HepG2 (cell line): ENCODE results near the gene MORN1. TPM values are rescaled to one million over a fixed set of nuclear protein-coding genes. Genes with fewer than 3 reads are reported as not detected.

Source experiments
- ATAC-seq: fragments of 200-7000 bp; cut with Tn5 transposase; 3 replicates; pipeline ENCODE4 v1.9.1; 2020; ENCODE audit warnings: mild to moderate bottlenecking, moderate library complexity
- BruUV-seq: library from RNA; stranded (reverse); fragments of 400-500 nt; replicated peaks from 2 replicates; lab custom pipeline; 2021; lab: Mats Ljungman, UMichigan
- CTCF ChIA-PET: fragments of 300-600 bp; formaldehyde crosslinking; extraction: SDS; loops from one replicate; lab custom pipeline; 2021; ENCODE audit warnings: low total read pairs, inconsistent platforms, low intra/inter-chr PET ratio; lab: Yijun Ruan, JAX
- POLR2A ChIA-PET: fragments of 350-600 bp; sonication (Branson Sonifier 250); formaldehyde crosslinking; loops from one replicate; lab custom pipeline; 2020; ENCODE audit warnings: antibody characterized with exemption, inconsistent platforms; lab: Yijun Ruan, JAX
- DNase-seq: peaks from one replicate; pipeline ENCODE4 v3.0.0-alpha.2; 2015; ENCODE audit warnings: low spot score
- FAIRE-seq: peaks from 3 replicates; lab custom pipeline; 2011; peaks lifted over from hg19 to GRCh38; lab: Jason Lieb, UNC
- H2AFZ ChIP-seq: one replicate; pipeline ENCODE4 v1.6.1; 2011; ENCODE audit warnings: low read length, inconsistent platforms
- H3K27ac ChIP-seq: fragments of 300-600 bp; 3 replicates; pipeline ENCODE4 v1.8.0; 2011; ENCODE audit warnings: mixed run types, mild to moderate bottlenecking, mixed read lengths, low read length, inconsistent platforms; ENCODE audit not compliant: insufficient read depth; ENCODE audit errors: extremely low read length
- H3K27me3 ChIP-seq, 2 experiments: fragments of 200-600 bp in 1 of 2; 2 replicates in 1 of 2; 3 replicates in 1 of 2; pipeline versions ENCODE4 v1.6.0 to v1.8.0; 2011; ENCODE audit warnings: low read length in 2 of 2, mild to moderate bottlenecking in 2 of 2, moderate library complexity in 2 of 2, inconsistent platforms in 1 of 2; ENCODE audit not compliant: insufficient read depth in 2 of 2, control insufficient read depth in 1 of 2
- H3K36me3 ChIP-seq, 2 experiments: fragments of 200-600 bp in 1 of 2; replicated peaks in 1 of 2; 2 replicates in 1 of 2; 3 replicates in 1 of 2; pipeline versions ENCODE4 v1.5.1 to v1.8.0; 2011; ENCODE audit warnings: low read length in 2 of 2, inconsistent platforms in 1 of 2; ENCODE audit not compliant: insufficient read depth in 2 of 2, control insufficient read depth in 1 of 2
- H3K4me1 ChIP-seq: 2 replicates; pipeline ENCODE4 v1.5.1; 2012; ENCODE audit warnings: low read length, inconsistent platforms; ENCODE audit not compliant: insufficient read depth
- H3K4me2 ChIP-seq: 2 replicates; pipeline ENCODE4 v1.6.0; 2011; ENCODE audit warnings: low read depth, low read length, inconsistent platforms
- H3K4me3 ChIP-seq, 3 experiments: fragments of 200-600 bp in 1 of 3; sonication (generic), shearing (Covaris generic) in 1 of 3; replicated peaks in 1 of 3; 2 replicates each; pipeline ENCODE4 v1.5.1; 2011 to 2016; ENCODE audit warnings: low read length in 3 of 3, inconsistent platforms in 2 of 3, low read depth in 2 of 3, mild to moderate bottlenecking in 2 of 3, control low read depth in 1 of 3, mixed read lengths in 1 of 3; ENCODE audit not compliant: insufficient read depth in 1 of 3
- H3K79me2 ChIP-seq: one replicate; pipeline ENCODE4 v1.6.1; 2011; ENCODE audit warnings: low read length, inconsistent platforms; ENCODE audit not compliant: insufficient read depth
- H3K9ac ChIP-seq: 2 replicates; pipeline ENCODE4 v1.6.0; 2011; ENCODE audit warnings: mild to moderate bottlenecking, low read depth, low read length, inconsistent platforms; ENCODE audit not compliant: insufficient read depth
- H3K9me3 ChIP-seq: 2 replicates; pipeline ENCODE4 v1.5.1; 2012; ENCODE audit warnings: mild to moderate bottlenecking, low read length
- H4K20me1 ChIP-seq: 2 replicates; pipeline ENCODE4 v1.6.0; 2011; ENCODE audit warnings: inconsistent platforms, mild to moderate bottlenecking, low read length, moderate library complexity; ENCODE audit not compliant: insufficient read depth
- ARID4A ChIP-seq: sonication (generic); formaldehyde crosslinking; IDR thresholded peaks from 2 replicates; pipeline ENCODE4 v1.5.0; 2020; ENCODE audit warnings: mild to moderate bottlenecking, missing genetic modification reagents, borderline replicate concordance
- BHLHE40 ChIP-seq: IDR thresholded peaks from 2 replicates; pipeline ENCODE4 v1.6.1; 2011; ENCODE audit warnings: low read length, improper control_type of control experiment
- CHCHD3 ChIP-seq: sonication (generic); formaldehyde crosslinking; IDR thresholded peaks from 2 replicates; pipeline ENCODE4 v1.8.0; 2022; ENCODE audit warnings: mild to moderate bottlenecking, missing genetic modification reagents, moderate library complexity
- DRAP1 ChIP-seq: IDR thresholded peaks from 2 replicates; pipeline ENCODE4 v1.6.1; 2016; ENCODE audit warnings: missing genetic modification reagents, missing compliant biosample characterization
- EEA1 ChIP-seq: sonication (generic); formaldehyde crosslinking; IDR thresholded peaks from 2 replicates; pipeline ENCODE4 v1.5.1; 2020; ENCODE audit warnings: mild to moderate bottlenecking, missing genetic modification reagents, borderline replicate concordance
- HES4 ChIP-seq: sonication (generic); formaldehyde crosslinking; IDR thresholded peaks from 2 replicates; pipeline ENCODE4 v1.9.0; 2021; ENCODE audit warnings: mild to moderate bottlenecking, missing genetic modification reagents, borderline replicate concordance
- HOXA9 ChIP-seq: sonication (generic); formaldehyde crosslinking; IDR thresholded peaks from 2 replicates; pipeline ENCODE4 v1.8.1; 2022; ENCODE audit warnings: missing genetic modification reagents, mild to moderate bottlenecking, moderate library complexity, borderline replicate concordance
- IKZF5 ChIP-seq: IDR thresholded peaks from 2 replicates; pipeline ENCODE4 v1.6.1; 2018; ENCODE audit warnings: missing genetic modification reagents, mild to moderate bottlenecking, missing compliant biosample characterization
- NFKB2 ChIP-seq: sonication (generic); formaldehyde crosslinking; IDR thresholded peaks from 2 replicates; pipeline ENCODE4 v1.4.0; 2020; ENCODE audit warnings: missing genetic modification reagents, borderline replicate concordance
- NONO ChIP-seq, 2 experiments: fragments of 450-650 bp in 1 of 2; sonication (generic) in 1 of 2; formaldehyde crosslinking in 1 of 2; IDR thresholded peaks in 1 of 2; conservative IDR thresholded peaks in 1 of 2; 2 replicates each; pipeline versions ENCODE4 v1.6.1 to v1.8.0; 2017 to 2022; ENCODE audit warnings: mild to moderate bottlenecking in 1 of 2, missing genetic modification reagents in 1 of 2, moderate library complexity in 1 of 2
- RBFOX2 ChIP-seq: fragments of 200-400 bp; formaldehyde crosslinking; IDR thresholded peaks from 2 replicates; pipeline ENCODE4 v1.6.1; 2017; ENCODE audit warnings: low read depth, mild to moderate bottlenecking, low read length
- THAP11 ChIP-seq: IDR thresholded peaks from 2 replicates; pipeline ENCODE4 v1.6.1; 2016; ENCODE audit warnings: missing biosample characterization, missing genetic modification reagents
- ZNF766 ChIP-seq: sonication (generic); formaldehyde crosslinking; IDR thresholded peaks from 2 replicates; pipeline ENCODE4 v1.5.0; 2020; ENCODE audit warnings: missing genetic modification reagents, borderline replicate concordance
- WGBS: methylation state at CpG from one replicate; pipeline ENCODE4 v1.1.6; 2017; ENCODE audit warnings: low lambda C conversion rate; 5-methylcytosine and 5-hydroxymethylcytosine counted together
- in situ Hi-C: cut with HindIII; loops from 2 replicates; pipeline ENCODE4 v1.10.0; 2017; ENCODE audit warnings: low pct_unique_long_range_greater_than_20kb; ENCODE audit not compliant: extremely low pct_ligation_motif_present
- intact Hi-C: fragments of 100-400 bp; cut with micrococcal nuclease; formaldehyde crosslinking; loops from one replicate; pipeline ENCODE4 v1.10.0; 2022; ENCODE audit not compliant: unreplicated experiment
- polyA plus RNA-seq, 8 experiments: library from polyadenylated mRNA; depleted of rRNA in 3 of 8; stranded (reverse) in 7 of 8; unstranded in 1 of 8; fragments of >200 nt; fragmentation: Illumina TruSeq in 4 of 8; extraction: Trizol in 4 of 8; gene quantifications; 2 replicates each; pipeline versions ENCODE4 v1.2.1 to v1.2.3, GENCODE V29; 2011 to 2016; ENCODE audit warnings: low read depth in 4 of 8, missing spikeins in 1 of 8, mixed read lengths in 1 of 8; ENCODE audit not compliant: insufficient read depth in 1 of 8
- total RNA-seq, 5 experiments: library from RNA; depleted of rRNA; stranded (reverse); fragments of >200 nt; fragmentation: Illumina TruSeq; extraction: Trizol; gene quantifications; 2 replicates each; pipeline ENCODE4 v1.2.3, GENCODE V29; 2016; ENCODE audit warnings: low read depth in 1 of 5

Gene MORN1
- total and polyA plus RNA-seq, 2 of the 13 experiments (the other 11 are each of a cell fraction or from before 2014, with no cell fraction given) = 3.1 to 6.5 TPM

- TF ChIP-seq HES4 (no peak), ZNF766 (CRISPR knock-in tag) (no peak)
Measured at GRCh38 chr1:2414297-2414958, 23.1 kb upstream of the MORN1 start (continued).

- in situ Hi-C loops = loop anchor here (5.0 kb wide), 1 partner anchor 134 kb away; no protein-coding TSS in a partner anchor
- peaks cover 34% of the 10 kb centered on the region for H3K4me1 ChIP-seq
- no peaks in the 10 kb centered on the region for H3K9me3 ChIP-seq
- peaks cover 17% of the 10 kb centered on the region for H3K79me2 ChIP-seq
- WGBS = 0% methylated on average over 1 of the region's 28 CpGs
- H3K9ac ChIP-seq = peak overlapping the region; percentile 100
- H3K36me3 ChIP-seq = peaks cover 11 to 16% of the 10 kb centered on the region in 2 experiments; a peak in 4 of 5 replicates
- peak; percentile 67 for ATAC-seq
- peak; percentile 66 for DNase-seq
- BruUV-seq = no TSS peak
- peak overlapping the region; percentile 85 for H3K4me2 ChIP-seq
- H3K27me3 ChIP-seq = peaks cover 5 to 35% of the 10 kb centered on the region in 2 experiments
- CTCF ChIA-PET = interaction anchor here (0.9 to 2.7 kb wide), 3 partner anchors 113 to 143 kb away, joined by 3 to 18 read pairs (median 5); partner anchors contain the start of genes PANK4 and TNFRSF14
- H2AFZ ChIP-seq = no peak overlapping the region
- POLR2A ChIA-PET = interaction anchor here (0.6 to 2.4 kb wide), 23 partner anchors 10 to 1058 kb away, joined by 3 to 29 read pairs (median 4); partner anchors contain the start of genes FAAP20, MORN1, PANK4 and PRXL2B
- intact Hi-C loops = loop anchor here (1.0 to 2.0 kb wide), 2 partner anchors 135 to 229 kb away; no protein-coding TSS in a partner anchor
- peak; percentile 59 for FAIRE-seq
- H3K27ac ChIP-seq = peak overlapping the region; percentile 100
- peak overlapping the region; percentile 74 to 94 (median 85); a peak in 5 of 6 replicates for H3K4me3 ChIP-seq
- H4K20me1 ChIP-seq = no peaks in the 10 kb centered on the region
- TF ChIP-seq DRAP1 = peak; percentile 64; the same call in 1 of the 2 replicates
- no peak for TF ChIP-seq NONO (IDR thresholded peaks at IDR 0.05)
- peak; percentile 61; the same call in 1 of the 2 replicates for TF ChIP-seq NONO (CRISPR knock-in tag; conservative IDR thresholded peaks at IDR 0.05)
- peak; percentile 54; the same call in 1 of the 2 replicates for TF ChIP-seq NFKB2
- TF ChIP-seq RBFOX2 = no peak
- no peak for TF ChIP-seq BHLHE40
- TF ChIP-seq EEA1 (CRISPR knock-in tag) = 0 out of 2 replicates have a peak, but pooled peaks have one; percentile 16
- peak; percentile 54; the same call in 1 of the 2 replicates for TF ChIP-seq IKZF5
- TF ChIP-seq CHCHD3 (CRISPR knock-in tag) = 0 out of 2 replicates have a peak, but pooled peaks have one; percentile 60
- 0 out of 2 replicates have a peak, but pooled peaks have one; percentile 63 for TF ChIP-seq HOXA9 (CRISPR knock-in tag)
- peak; percentile 24; the same call in 1 of the 2 replicates for TF ChIP-seq THAP11
- TF ChIP-seq ARID4A (CRISPR knock-in tag) = no peak
Measured at GRCh38 chr1:2413495-2414296, 22.3 kb upstream of the MORN1 start.
